HepG2 (cell line): Measurements from ENCODE around the gene GPR25. TPM values are rescaled to one million over a fixed set of nuclear protein-coding genes. Genes with fewer than 3 reads are reported as not detected.

Experiments
- ATAC-seq: fragments of 200-7000 bp; cut with Tn5 transposase; 3 replicates; pipeline ENCODE4 v1.9.1; 2020; ENCODE audit warnings: mild to moderate bottlenecking, moderate library complexity
- BruUV-seq: library from RNA; stranded (reverse); fragments of 400-500 nt; replicated peaks from 2 replicates; lab custom pipeline; 2021; lab: Mats Ljungman, UMichigan
- CTCF ChIA-PET: fragments of 300-600 bp; formaldehyde crosslinking; extraction: SDS; loops from one replicate; lab custom pipeline; 2021; ENCODE audit warnings: low total read pairs, inconsistent platforms, low intra/inter-chr PET ratio; lab: Yijun Ruan, JAX
- POLR2A ChIA-PET: fragments of 350-600 bp; sonication (Branson Sonifier 250); formaldehyde crosslinking; loops from one replicate; lab custom pipeline; 2020; ENCODE audit warnings: antibody characterized with exemption, inconsistent platforms; lab: Yijun Ruan, JAX
- DNase-seq: peaks from one replicate; pipeline ENCODE4 v3.0.0-alpha.2; 2015; ENCODE audit warnings: low spot score
- FAIRE-seq: peaks from 3 replicates; lab custom pipeline; 2011; peaks lifted over from hg19 to GRCh38; lab: Jason Lieb, UNC
- H2AFZ ChIP-seq: one replicate; pipeline ENCODE4 v1.6.1; 2011; ENCODE audit warnings: low read length, inconsistent platforms
- H3K27ac ChIP-seq: fragments of 300-600 bp; 3 replicates; pipeline ENCODE4 v1.8.0; 2011; ENCODE audit warnings: mixed run types, mild to moderate bottlenecking, mixed read lengths, low read length, inconsistent platforms; ENCODE audit not compliant: insufficient read depth; ENCODE audit errors: extremely low read length
- H3K27me3 ChIP-seq, 2 experiments: fragments of 200-600 bp in 1 of 2; 2 replicates in 1 of 2; 3 replicates in 1 of 2; pipeline versions ENCODE4 v1.6.0 to v1.8.0; 2011; ENCODE audit warnings: low read length in 2 of 2, mild to moderate bottlenecking in 2 of 2, moderate library complexity in 2 of 2, inconsistent platforms in 1 of 2; ENCODE audit not compliant: insufficient read depth in 2 of 2, control insufficient read depth in 1 of 2
- H3K36me3 ChIP-seq, 2 experiments: fragments of 200-600 bp in 1 of 2; replicated peaks in 1 of 2; 2 replicates in 1 of 2; 3 replicates in 1 of 2; pipeline versions ENCODE4 v1.5.1 to v1.8.0; 2011; ENCODE audit warnings: low read length in 2 of 2, inconsistent platforms in 1 of 2; ENCODE audit not compliant: insufficient read depth in 2 of 2, control insufficient read depth in 1 of 2
- H3K4me1 ChIP-seq: 2 replicates; pipeline ENCODE4 v1.5.1; 2012; ENCODE audit warnings: low read length, inconsistent platforms; ENCODE audit not compliant: insufficient read depth
- H3K4me2 ChIP-seq: 2 replicates; pipeline ENCODE4 v1.6.0; 2011; ENCODE audit warnings: low read depth, low read length, inconsistent platforms
- H3K4me3 ChIP-seq, 3 experiments: fragments of 200-600 bp in 1 of 3; sonication (generic), shearing (Covaris generic) in 1 of 3; replicated peaks in 1 of 3; 2 replicates each; pipeline ENCODE4 v1.5.1; 2011 to 2016; ENCODE audit warnings: low read length in 3 of 3, inconsistent platforms in 2 of 3, low read depth in 2 of 3, mild to moderate bottlenecking in 2 of 3, control low read depth in 1 of 3, mixed read lengths in 1 of 3; ENCODE audit not compliant: insufficient read depth in 1 of 3
- H3K79me2 ChIP-seq: one replicate; pipeline ENCODE4 v1.6.1; 2011; ENCODE audit warnings: low read length, inconsistent platforms; ENCODE audit not compliant: insufficient read depth
- H3K9ac ChIP-seq: 2 replicates; pipeline ENCODE4 v1.6.0; 2011; ENCODE audit warnings: mild to moderate bottlenecking, low read depth, low read length, inconsistent platforms; ENCODE audit not compliant: insufficient read depth
- H3K9me3 ChIP-seq: 2 replicates; pipeline ENCODE4 v1.5.1; 2012; ENCODE audit warnings: mild to moderate bottlenecking, low read length
- H4K20me1 ChIP-seq: 2 replicates; pipeline ENCODE4 v1.6.0; 2011; ENCODE audit warnings: inconsistent platforms, mild to moderate bottlenecking, low read length, moderate library complexity; ENCODE audit not compliant: insufficient read depth
- ATAD3A ChIP-seq: sonication (generic); formaldehyde crosslinking; IDR thresholded peaks from 2 replicates; pipeline ENCODE4 v1.4.0; 2020; ENCODE audit warnings: missing genetic modification reagents
- ETV6 ChIP-seq: sonication (generic); formaldehyde crosslinking; conservative IDR thresholded peaks from 2 replicates; pipeline ENCODE4 v1.4.0; 2020; ENCODE audit warnings: missing genetic modification reagents
- FOXM1 ChIP-seq: sonication (generic); formaldehyde crosslinking; IDR thresholded peaks from 2 replicates; pipeline ENCODE4 v1.5.0; 2020; ENCODE audit warnings: missing genetic modification reagents
- HDAC6 ChIP-seq: fragments of 200-600 bp; sonication (generic); IDR thresholded peaks from 2 replicates; pipeline ENCODE4 v1.7.0; 2017; ENCODE audit warnings: mild to moderate bottlenecking, antibody characterized with exemption, low read length, low read depth
- HNF4A ChIP-seq: sonication (generic); formaldehyde crosslinking; IDR thresholded peaks from 2 replicates; pipeline ENCODE4 v1.4.0; 2020; ENCODE audit warnings: missing genetic modification reagents
- HNRNPK ChIP-seq: fragments of 200-400 bp; formaldehyde crosslinking; IDR thresholded peaks from 2 replicates; pipeline ENCODE4 v1.6.1; 2018; ENCODE audit warnings: low read length, low read depth, moderate library complexity, mild to moderate bottlenecking; ENCODE audit not compliant: poor library complexity, severe bottlenecking
- KLF6 ChIP-seq: IDR thresholded peaks from 2 replicates; pipeline ENCODE4 v1.8.0; 2016; ENCODE audit warnings: missing biosample characterization, missing genetic modification reagents
- NCOA2 ChIP-seq: sonication (generic); formaldehyde crosslinking; IDR thresholded peaks from 2 replicates; pipeline ENCODE4 v1.8.0; 2022; ENCODE audit warnings: inconsistent platforms
- NFE2 ChIP-seq: sonication (generic); formaldehyde crosslinking; IDR thresholded peaks from 2 replicates; pipeline ENCODE4 v1.4.0; 2020; ENCODE audit warnings: missing genetic modification reagents
- POLR2G ChIP-seq: fragments of 200-400 bp; formaldehyde crosslinking; IDR thresholded peaks from 2 replicates; pipeline ENCODE4 v1.6.1; 2018; ENCODE audit warnings: mild to moderate bottlenecking, low read depth, low read length, moderate library complexity
- SIN3B ChIP-seq: fragments of 150-350 bp; IDR thresholded peaks from 2 replicates; pipeline ENCODE4 v1.6.1; 2014; ENCODE audit warnings: low read length
- SIX1 ChIP-seq: sonication (generic); formaldehyde crosslinking; IDR thresholded peaks from 2 replicates; pipeline ENCODE4 v1.4.0; 2020; ENCODE audit warnings: missing genetic modification reagents, borderline replicate concordance
- SRSF9 ChIP-seq: fragments of 200-400 bp; formaldehyde crosslinking; IDR thresholded peaks from 2 replicates; pipeline ENCODE4 v1.6.1; 2018; ENCODE audit warnings: borderline replicate concordance, mild to moderate bottlenecking, low read depth, low read length; ENCODE audit not compliant: insufficient read depth, poor library complexity, severe bottlenecking
- TAF1 ChIP-seq: sonication (generic); formaldehyde crosslinking; IDR thresholded peaks from 2 replicates; pipeline ENCODE4 v1.4.0; 2020; ENCODE audit warnings: missing genetic modification reagents
- ZFYVE20 ChIP-seq: sonication (generic); formaldehyde crosslinking; IDR thresholded peaks from 2 replicates; pipeline ENCODE4 v1.8.0; 2023; ENCODE audit warnings: low read depth, mild to moderate bottlenecking, moderate library complexity, missing genetic modification reagents, borderline replicate concordance
- ZNF235 ChIP-seq: sonication (generic); formaldehyde crosslinking; IDR thresholded peaks from 2 replicates; pipeline ENCODE4 v1.8.1; 2023; ENCODE audit warnings: mild to moderate bottlenecking, missing genetic modification reagents, borderline replicate concordance
- ZNF326 ChIP-seq: sonication (generic); formaldehyde crosslinking; IDR thresholded peaks from 2 replicates; pipeline ENCODE4 v1.4.0; 2020; ENCODE audit warnings: missing genetic modification reagents, borderline replicate concordance
- ZNF383 ChIP-seq: sonication (generic); formaldehyde crosslinking; IDR thresholded peaks from 2 replicates; pipeline ENCODE4 v1.4.0; 2020; ENCODE audit warnings: missing genetic modification reagents, mild to moderate bottlenecking, borderline replicate concordance
- ZNF556 ChIP-seq: sonication (generic); formaldehyde crosslinking; IDR thresholded peaks from 2 replicates; pipeline ENCODE4 v1.4.0; 2020; ENCODE audit warnings: mild to moderate bottlenecking, missing genetic modification reagents, borderline replicate concordance
- ZNF644 ChIP-seq: IDR thresholded peaks from 2 replicates; pipeline ENCODE4 v1.6.1; 2016; ENCODE audit warnings: low read depth
- WGBS: methylation state at CpG from one replicate; pipeline ENCODE4 v1.1.6; 2017; ENCODE audit warnings: low lambda C conversion rate; 5-methylcytosine and 5-hydroxymethylcytosine counted together
- in situ Hi-C: cut with HindIII; loops from 2 replicates; pipeline ENCODE4 v1.10.0; 2017; ENCODE audit warnings: low pct_unique_long_range_greater_than_20kb; ENCODE audit not compliant: extremely low pct_ligation_motif_present
- intact Hi-C: fragments of 100-400 bp; cut with micrococcal nuclease; formaldehyde crosslinking; loops from one replicate; pipeline ENCODE4 v1.10.0; 2022; ENCODE audit not compliant: unreplicated experiment
- polyA plus RNA-seq, 8 experiments: library from polyadenylated mRNA; depleted of rRNA in 3 of 8; stranded (reverse) in 7 of 8; unstranded in 1 of 8; fragments of >200 nt; fragmentation: Illumina TruSeq in 4 of 8; extraction: Trizol in 4 of 8; gene quantifications; 2 replicates each; pipeline versions ENCODE4 v1.2.1 to v1.2.3, GENCODE V29; 2011 to 2016; ENCODE audit warnings: low read depth in 4 of 8, missing spikeins in 1 of 8, mixed read lengths in 1 of 8; ENCODE audit not compliant: insufficient read depth in 1 of 8
- total RNA-seq, 5 experiments: library from RNA; depleted of rRNA; stranded (reverse); fragments of >200 nt; fragmentation: Illumina TruSeq; extraction: Trizol; gene quantifications; 2 replicates each; pipeline ENCODE4 v1.2.3, GENCODE V29; 2016; ENCODE audit warnings: low read depth in 1 of 5
- TF ChIP-seq, protein P1 (sequence below): sonication (generic); formaldehyde crosslinking; IDR thresholded peaks from 2 replicates; pipeline ENCODE4 v1.4.0; 2020; ENCODE audit warnings: missing genetic modification reagents, borderline replicate concordance
- TF ChIP-seq, protein P2 (sequence below): sonication (generic); formaldehyde crosslinking; IDR thresholded peaks from 2 replicates; pipeline ENCODE4 v1.4.0; 2020; ENCODE audit warnings: low read depth, mild to moderate bottlenecking, missing genetic modification reagents
- TF ChIP-seq, protein P3 (sequence below): sonication (generic); formaldehyde crosslinking; conservative IDR thresholded peaks from 2 replicates; pipeline ENCODE4 v1.5.0; 2020; ENCODE audit warnings: missing genetic modification reagents

The GPR25 gene
- total and polyA plus RNA-seq, 2 of the 13 experiments (the other 11 are each of a cell fraction or from before 2014, with no cell fraction given): not detected

DNA sequence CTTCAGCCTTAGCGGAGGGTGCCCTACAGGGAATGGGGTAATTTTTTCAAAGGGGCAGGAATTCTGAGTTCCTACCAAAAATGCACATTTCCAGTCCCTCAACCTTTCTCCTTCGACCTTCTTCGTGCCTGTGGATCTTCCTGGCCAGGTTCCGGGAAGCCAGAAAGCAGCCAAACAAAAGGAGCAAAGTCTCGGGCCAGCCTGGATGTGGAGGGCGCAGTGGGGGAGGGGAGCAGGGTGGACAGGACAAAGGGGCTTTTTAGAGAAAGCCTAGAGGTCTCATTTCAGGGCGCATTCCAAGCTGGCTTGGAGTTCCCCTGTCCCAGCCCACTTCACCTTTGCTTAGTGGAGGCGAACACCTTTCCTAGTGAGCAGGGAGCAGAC, 19.0 kb downstream of the GPR25 start:
- 0% methylated on average over 7 of the region's 8 CpGs for WGBS
- no TSS peak for BruUV-seq
- Histone ChIP-seq H3K79me2 (peaks cover 14% of the 10 kb centered on the region), H3K4me1 (peaks cover 92% of the 10 kb centered on the region), H3K4me3 (peak overlapping the region; percentile 68 to 82 (median 70)), H3K9ac (peak overlapping the region; percentile 86), H3K27me3 (no peaks in the 10 kb centered on the region), H3K4me2 (peak overlapping the region; percentile 92), H2AFZ (no peak overlapping the region), H4K20me1 (no peaks in the 10 kb centered on the region), H3K36me3 (no peaks in the 10 kb centered on the region), H3K27ac (peak overlapping the region; percentile 92), H3K9me3 (no peaks in the 10 kb centered on the region)
- ATAC-seq (peak; percentile 1; the same call in 2 of the 3 replicates), DNase-seq (peak; percentile 83), FAIRE-seq (peak; percentile 89)
- in situ Hi-C loops: loop anchor here (5.0 kb wide), 2 partner anchors 81 to 151 kb away; no protein-coding TSS in a partner anchor
- intact Hi-C loops: loop anchor here (1.0 to 10.0 kb wide), 4 partner anchors 78 to 223 kb away; partner anchors contain the start of genes CACNA1S and KIF21B
- ChIA-PET CTCF (interaction anchor here (1.0 to 2.2 kb wide), 2 partner anchors 16 to 151 kb away, joined by 4 to 14 read pairs; no protein-coding TSS in a partner anchor), POLR2A (interaction anchor here (0.9 to 3.7 kb wide), 8 partner anchors 8 to 270 kb away, joined by 3 to 35 read pairs (median 10); partner anchors contain the start of gene DDX59)
- TF ChIP-seq ZNF235 (CRISPR knock-in tag) (no peak), SIX1 (CRISPR knock-in tag) (no peak), ZNF383 (CRISPR knock-in tag) (no peak), SIN3B (no peak), ZNF556 (no peak), KLF6 (CRISPR knock-in tag) (no peak), ATAD3A (no peak), SRSF9 (no peak), HDAC6 (no peak), ZFYVE20 (CRISPR knock-in tag) (no peak), NCOA2 (peak; percentile 71), ZNF644 (no peak), HNRNPK (no peak), TAF1 (CRISPR knock-in tag) (peak; percentile 43; the same call in 1 of the 2 replicates), ZNF326 (CRISPR knock-in tag) (no peak), HNF4A (CRISPR knock-in tag) (peak; percentile 85), FOXM1 (CRISPR knock-in tag) (no peak), NFE2 (CRISPR knock-in tag) (no peak), POLR2G (peak; percentile 82), ETV6 (CRISPR knock-in tag) (peak; percentile 91)
- TF ChIP-seq, protein P1, sequence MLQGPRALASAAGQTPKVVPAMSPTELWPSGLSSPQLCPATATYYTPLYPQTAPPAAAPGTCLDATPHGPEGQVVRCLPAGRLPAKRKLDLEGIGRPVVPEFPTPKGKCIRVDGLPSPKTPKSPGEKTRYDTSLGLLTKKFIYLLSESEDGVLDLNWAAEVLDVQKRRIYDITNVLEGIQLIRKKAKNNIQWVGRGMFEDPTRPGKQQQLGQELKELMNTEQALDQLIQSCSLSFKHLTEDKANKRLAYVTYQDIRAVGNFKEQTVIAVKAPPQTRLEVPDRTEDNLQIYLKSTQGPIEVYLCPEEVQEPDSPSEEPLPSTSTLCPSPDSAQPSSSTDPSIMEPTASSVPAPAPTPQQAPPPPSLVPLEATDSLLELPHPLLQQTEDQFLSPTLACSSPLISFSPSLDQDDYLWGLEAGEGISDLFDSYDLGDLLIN: no peak
- TF ChIP-seq, protein P2, sequence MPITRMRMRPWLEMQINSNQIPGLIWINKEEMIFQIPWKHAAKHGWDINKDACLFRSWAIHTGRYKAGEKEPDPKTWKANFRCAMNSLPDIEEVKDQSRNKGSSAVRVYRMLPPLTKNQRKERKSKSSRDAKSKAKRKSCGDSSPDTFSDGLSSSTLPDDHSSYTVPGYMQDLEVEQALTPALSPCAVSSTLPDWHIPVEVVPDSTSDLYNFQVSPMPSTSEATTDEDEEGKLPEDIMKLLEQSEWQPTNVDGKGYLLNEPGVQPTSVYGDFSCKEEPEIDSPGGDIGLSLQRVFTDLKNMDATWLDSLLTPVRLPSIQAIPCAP (CRISPR knock-in tag): 0 out of 2 replicates have a peak, but pooled peaks have one; percentile 2
- TF ChIP-seq, protein P3, sequence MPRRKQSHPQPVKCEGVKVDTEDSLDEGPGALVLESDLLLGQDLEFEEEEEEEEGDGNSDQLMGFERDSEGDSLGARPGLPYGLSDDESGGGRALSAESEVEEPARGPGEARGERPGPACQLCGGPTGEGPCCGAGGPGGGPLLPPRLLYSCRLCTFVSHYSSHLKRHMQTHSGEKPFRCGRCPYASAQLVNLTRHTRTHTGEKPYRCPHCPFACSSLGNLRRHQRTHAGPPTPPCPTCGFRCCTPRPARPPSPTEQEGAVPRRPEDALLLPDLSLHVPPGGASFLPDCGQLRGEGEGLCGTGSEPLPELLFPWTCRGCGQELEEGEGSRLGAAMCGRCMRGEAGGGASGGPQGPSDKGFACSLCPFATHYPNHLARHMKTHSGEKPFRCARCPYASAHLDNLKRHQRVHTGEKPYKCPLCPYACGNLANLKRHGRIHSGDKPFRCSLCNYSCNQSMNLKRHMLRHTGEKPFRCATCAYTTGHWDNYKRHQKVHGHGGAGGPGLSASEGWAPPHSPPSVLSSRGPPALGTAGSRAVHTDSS: no peak
